GM21447 (cell line): ENCODE results near the gene RMP24.

Source experiments
- ATAC-seq: cut with Tn5 transposase; IDR thresholded peaks from one replicate; pipeline ENCODE4 v1.9.1; 2021; ENCODE audit not compliant: unreplicated experiment

Gene RMP24

DNA sequence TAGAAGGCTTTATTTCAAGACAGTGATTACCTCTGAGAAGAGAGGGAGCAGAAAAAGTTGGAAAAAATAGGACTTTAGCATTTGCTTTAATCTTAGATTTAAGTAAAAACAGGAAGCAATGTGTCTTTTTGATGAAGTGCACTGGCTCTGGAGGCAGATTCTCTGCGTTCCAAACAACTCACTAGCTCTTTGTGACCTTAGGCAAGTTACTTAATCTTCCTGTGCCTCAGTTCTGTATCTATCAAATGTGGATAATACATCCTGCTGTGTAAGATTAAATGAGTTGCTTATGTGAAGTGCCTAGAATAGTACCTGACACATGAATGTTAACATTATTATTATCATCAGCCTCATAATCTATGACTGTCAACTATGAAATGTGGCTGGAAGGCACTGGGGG is 52.5 kb downstream of the RMP24 start:
- no peak for ATAC-seq

- ATAC-seq = no peak
Observed at GRCh38 chr18:36028859-36029258, 56.4 kb downstream of the RMP24 start.
